Activated CD4-positive, alpha-beta T cell treated with anti-CD3 and anti-CD28 coated beads for 36 hours (primary cell): ENCODE data around the gene DEGS2. TPM values are rescaled to one million over a fixed set of nuclear protein-coding genes. Genes with fewer than 3 reads are reported as not detected.

ENCODE experiments used
- ATAC-seq: fragments of 200-7000 bp; cut with Tn5 transposase; one replicate; pipeline ENCODE4 v1.10.0; 2021; ENCODE audit warnings: mild to moderate bottlenecking, moderate library complexity
- CTCF ChIA-PET: fragments of 350-600 bp; sonication (Branson Sonifier 250); formaldehyde crosslinking; loops from one replicate; lab custom pipeline; 2021; ENCODE audit warnings: antibody characterized with exemption; lab: Charles Lee
- POLR2A ChIA-PET: fragments of 350-600 bp; sonication (Branson Sonifier 250); formaldehyde crosslinking; loops from one replicate; lab custom pipeline; 2021; ENCODE audit warnings: antibody characterized with exemption, inconsistent platforms; lab: Charles Lee
- DNase-seq: peaks from one replicate; pipeline ENCODE4 v3.0.0-alpha.2; 2020
- H3K27ac Mint-ChIP-seq: one replicate; pipeline ENCODE4 v1.8.0; 2021; ENCODE audit warnings: mixed read lengths
- H3K27me3 Mint-ChIP-seq: one replicate; pipeline ENCODE4 v1.8.0; 2021; ENCODE audit warnings: mixed read lengths
- H3K36me3 Mint-ChIP-seq: one replicate; pipeline ENCODE4 v1.8.0; 2021; ENCODE audit warnings: low read depth, mixed read lengths
- H3K4me1 Mint-ChIP-seq: one replicate; pipeline ENCODE4 v1.8.0; 2021; ENCODE audit warnings: mixed read lengths
- H3K4me3 Mint-ChIP-seq: one replicate; pipeline ENCODE4 v1.8.0; 2021; ENCODE audit warnings: mild to moderate bottlenecking, moderate library complexity, mixed read lengths
- H3K9me3 Mint-ChIP-seq: one replicate; pipeline ENCODE4 v1.8.0; 2021; ENCODE audit warnings: low read depth, mixed read lengths
- intact Hi-C, 2 experiments: fragments of 100-400 bp; cut with DNase I in 1 of 2; cut with micrococcal nuclease in 1 of 2; formaldehyde crosslinking; loops; one replicate each; pipeline versions ENCODE4 v1.14.2 to v1.15.1; 2022 to 2024; cut with DNase I, micrococcal nuclease
- total RNA-seq, 2 experiments: library from RNA; stranded (reverse); gene quantifications; one replicate each; pipeline ENCODE4 v1.2.3, GENCODE V29; 2021

DEGS2 gene
- total RNA-seq, 2 experiments from 2014 or later: 2.6 to 2.8 TPM

- CTCF ChIA-PET: interaction anchor here (0.7 to 12.1 kb wide), 18 partner anchors 9 to 138 kb away, joined by 3 to 300 read pairs (median 14); partner anchors contain the start of gene EVL
- Mint-ChIP-seq H3K4me3 (no peak overlapping the region), H3K4me1 (peaks cover 73% of the 10 kb centered on the region), H3K27me3 (no peaks in the 10 kb centered on the region), H3K27ac (peak overlapping the region; percentile 92), H3K9me3 (no peaks in the 10 kb centered on the region), H3K36me3 (peaks cover 50% of the 10 kb centered on the region)
- ATAC-seq: no peak
- POLR2A ChIA-PET: interaction anchor here (1.3 to 11.5 kb wide), 2 partner anchors 27 to 39 kb away, joined by 5 to 162 read pairs; partner anchors contain the start of gene EVL
- intact Hi-C loops: loop anchor here (1.0 to 5.0 kb wide), 6 partner anchors 36 to 133 kb away; no protein-coding TSS in a partner anchor
- no peak for DNase-seq
Observed at GRCh38 chr14:100108840-100109593, 50.4 kb downstream of the DEGS2 start.

- Mint-ChIP-seq H3K36me3 (peaks cover 55% of the 10 kb centered on the region), H3K9me3 (no peaks in the 10 kb centered on the region), H3K4me1 (peaks cover 74% of the 10 kb centered on the region), H3K27me3 (no peaks in the 10 kb centered on the region), H3K4me3 (no peak overlapping the region), H3K27ac (peak overlapping the region; percentile 92)
- CTCF ChIA-PET: interaction anchor here (0.5 to 12.1 kb wide), 35 partner anchors 8 to 1098 kb away, joined by 3 to 300 read pairs (median 4); partner anchors contain the start of gene EVL
- ATAC-seq (peak; percentile 53), DNase-seq (peak; percentile 94)
- intact Hi-C loops: loop anchor here (1.0 to 5.0 kb wide), 6 partner anchors 35 to 134 kb away; no protein-coding TSS in a partner anchor
- POLR2A ChIA-PET: interaction anchor here (0.7 to 11.5 kb wide), 3 partner anchors 26 to 38 kb away, joined by 3 to 162 read pairs (median 5); partner anchors contain the start of gene EVL
Observed at GRCh38 chr14:100108042-100108825, 51.2 kb downstream of the DEGS2 start.

GRCh38 chr14:100107236-100107635 is 52.2 kb downstream of the DEGS2 start:
- Mint-ChIP-seq H3K36me3 (peaks cover 55% of the 10 kb centered on the region), H3K27ac (peak overlapping the region; percentile 92), H3K4me1 (peaks cover 75% of the 10 kb centered on the region), H3K9me3 (no peaks in the 10 kb centered on the region), H3K4me3 (no peak overlapping the region), H3K27me3 (no peaks in the 10 kb centered on the region)
- no peak for ATAC-seq
- ChIA-PET CTCF (interaction anchor here (0.8 to 12.1 kb wide), 27 partner anchors 11 to 136 kb away, joined by 3 to 300 read pairs (median 7); partner anchors contain the start of gene EVL), POLR2A (interaction anchor here (11.5 kb wide), 1 partner anchor 37 kb away, joined by 162 read pairs; the partner anchor contains the start of gene EVL)
- intact Hi-C loops: loop anchor here (2.0 to 5.0 kb wide), 2 partner anchors 86 to 135 kb away; no protein-coding TSS in a partner anchor
- DNase-seq: peak; percentile 43

GRCh38 chr14:100106250-100107112 is 53.0 kb downstream of the DEGS2 start:
- ChIA-PET POLR2A (interaction anchor here (11.5 kb wide), 1 partner anchor 36 kb away, joined by 162 read pairs; the partner anchor contains the start of gene EVL), CTCF (interaction anchor here (0.6 to 12.1 kb wide), 15 partner anchors 9 to 136 kb away, joined by 3 to 300 read pairs (median 5); partner anchors contain the start of gene EVL)
- Mint-ChIP-seq H3K27me3 (no peaks in the 10 kb centered on the region), H3K27ac (peak overlapping the region; percentile 92), H3K9me3 (no peaks in the 10 kb centered on the region), H3K4me1 (peaks cover 82% of the 10 kb centered on the region), H3K4me3 (peak overlapping the region; percentile 56), H3K36me3 (peaks cover 59% of the 10 kb centered on the region)
- intact Hi-C loops: loop anchor here (1.0 to 5.0 kb wide), 3 partner anchors 16 to 136 kb away; no protein-coding TSS in a partner anchor
- DNase-seq (peak; percentile 81), ATAC-seq (peak; percentile 57)

GRCh38 chr14:100105357-100106169 is 53.9 kb downstream of the DEGS2 start:
- intact Hi-C loops: loop anchor here (1.0 to 5.0 kb wide), 4 partner anchors 15 to 137 kb away; no protein-coding TSS in a partner anchor
- H3K36me3 Mint-ChIP-seq: peaks cover 66% of the 10 kb centered on the region
- POLR2A ChIA-PET: interaction anchor here (0.6 to 11.5 kb wide), 2 partner anchors 27 to 35 kb away, joined by 3 to 162 read pairs; partner anchors contain the start of gene EVL

GRCh38 chr14:100104523-100105300 is 54.7 kb downstream of the DEGS2 start:
- Mint-ChIP-seq H3K4me1 (peaks cover 98% of the 10 kb centered on the region), H3K4me3 (peak overlapping the region; percentile 56), H3K36me3 (peaks cover 72% of the 10 kb centered on the region), H3K9me3 (no peaks in the 10 kb centered on the region), H3K27me3 (no peaks in the 10 kb centered on the region), H3K27ac (peak overlapping the region; percentile 92)
- DNase-seq (peak; percentile 60), ATAC-seq (no peak)
- ChIA-PET POLR2A (interaction anchor here (1.2 to 11.5 kb wide), 3 partner anchors 23 to 34 kb away, joined by 4 to 162 read pairs (median 12); partner anchors contain the start of gene EVL), CTCF (interaction anchor here (0.6 to 12.1 kb wide), 19 partner anchors 9 to 168 kb away, joined by 3 to 300 read pairs (median 4); partner anchors contain the start of gene EVL)
- intact Hi-C loops: loop anchor here (1.0 to 5.0 kb wide), 3 partner anchors 32 to 270 kb away; no protein-coding TSS in a partner anchor

More at GRCh38 chr14:100105357-100106169, 53.9 kb downstream of the DEGS2 start:
- CTCF ChIA-PET: interaction anchor here (0.6 to 12.1 kb wide), 18 partner anchors 9 to 123 kb away, joined by 3 to 300 read pairs (median 5); partner anchors contain the start of gene EVL
- H3K27ac Mint-ChIP-seq: peak overlapping the region; percentile 92
- no peaks in the 10 kb centered on the region for H3K27me3 Mint-ChIP-seq
- ATAC-seq (no peak), DNase-seq (peak; percentile 50)
- H3K4me1 Mint-ChIP-seq: peaks cover 92% of the 10 kb centered on the region
- H3K4me3 Mint-ChIP-seq: peak overlapping the region; percentile 56
- no peaks in the 10 kb centered on the region for H3K9me3 Mint-ChIP-seq

GRCh38 chr14:100104006-100104352 is 55.5 kb downstream of the DEGS2 start:
- peak overlapping the region; percentile 92 for H3K27ac Mint-ChIP-seq
- H3K4me3 Mint-ChIP-seq: peak overlapping the region; percentile 55
- POLR2A ChIA-PET: interaction anchor here (1.2 to 11.5 kb wide), 4 partner anchors 22 to 34 kb away, joined by 3 to 162 read pairs (median 8); partner anchors contain the start of gene EVL
- ATAC-seq: no peak
- no peak for DNase-seq
- H3K27me3 Mint-ChIP-seq: no peaks in the 10 kb centered on the region
- peaks cover 69% of the 10 kb centered on the region for H3K36me3 Mint-ChIP-seq
- H3K4me1 Mint-ChIP-seq: peaks cover 98% of the 10 kb centered on the region
- H3K9me3 Mint-ChIP-seq: no peaks in the 10 kb centered on the region
- CTCF ChIA-PET: interaction anchor here (0.8 to 12.1 kb wide), 15 partner anchors 8 to 127 kb away, joined by 3 to 300 read pairs (median 6); partner anchors contain the start of gene EVL
- intact Hi-C loops: loop anchor here (1.0 to 2.0 kb wide), 2 partner anchors 31 to 270 kb away; no protein-coding TSS in a partner anchor

GRCh38 chr14:100103250-100104005 is 56.0 kb downstream of the DEGS2 start:
- Mint-ChIP-seq H3K4me1 (peaks cover 98% of the 10 kb centered on the region), H3K27me3 (no peaks in the 10 kb centered on the region), H3K9me3 (no peaks in the 10 kb centered on the region), H3K27ac (peak overlapping the region; percentile 92), H3K4me3 (peak overlapping the region; percentile 55), H3K36me3 (peaks cover 72% of the 10 kb centered on the region)
- ChIA-PET POLR2A (interaction anchor here (0.7 to 11.5 kb wide), 4 partner anchors 14 to 33 kb away, joined by 3 to 162 read pairs (median 8); partner anchors contain the start of gene EVL), CTCF (interaction anchor here (0.7 to 12.1 kb wide), 13 partner anchors 12 to 165 kb away, joined by 3 to 300 read pairs (median 4); partner anchors contain the start of gene EVL)
- DNase-seq (peak; percentile 73), ATAC-seq (peak; percentile 43)
- intact Hi-C loops: loop anchor here (1.0 to 2.0 kb wide), 3 partner anchors 31 to 271 kb away; no protein-coding TSS in a partner anchor
